SHP77 treated with DMSO at 0.1 percent for 48 hours (cell line): ENCODE data around the gene TNK1.
"Not testable (repeated sequence)": the region's sequence is repeated elsewhere in the genome, so short reads cannot be mapped to it uniquely, and the experiment has no call there.

Experiments used
- DNase-seq: peaks from one replicate; lab custom pipeline; 2025; lab: John Stamatoyannopoulos, UW

The TNK1 gene

DNA sequence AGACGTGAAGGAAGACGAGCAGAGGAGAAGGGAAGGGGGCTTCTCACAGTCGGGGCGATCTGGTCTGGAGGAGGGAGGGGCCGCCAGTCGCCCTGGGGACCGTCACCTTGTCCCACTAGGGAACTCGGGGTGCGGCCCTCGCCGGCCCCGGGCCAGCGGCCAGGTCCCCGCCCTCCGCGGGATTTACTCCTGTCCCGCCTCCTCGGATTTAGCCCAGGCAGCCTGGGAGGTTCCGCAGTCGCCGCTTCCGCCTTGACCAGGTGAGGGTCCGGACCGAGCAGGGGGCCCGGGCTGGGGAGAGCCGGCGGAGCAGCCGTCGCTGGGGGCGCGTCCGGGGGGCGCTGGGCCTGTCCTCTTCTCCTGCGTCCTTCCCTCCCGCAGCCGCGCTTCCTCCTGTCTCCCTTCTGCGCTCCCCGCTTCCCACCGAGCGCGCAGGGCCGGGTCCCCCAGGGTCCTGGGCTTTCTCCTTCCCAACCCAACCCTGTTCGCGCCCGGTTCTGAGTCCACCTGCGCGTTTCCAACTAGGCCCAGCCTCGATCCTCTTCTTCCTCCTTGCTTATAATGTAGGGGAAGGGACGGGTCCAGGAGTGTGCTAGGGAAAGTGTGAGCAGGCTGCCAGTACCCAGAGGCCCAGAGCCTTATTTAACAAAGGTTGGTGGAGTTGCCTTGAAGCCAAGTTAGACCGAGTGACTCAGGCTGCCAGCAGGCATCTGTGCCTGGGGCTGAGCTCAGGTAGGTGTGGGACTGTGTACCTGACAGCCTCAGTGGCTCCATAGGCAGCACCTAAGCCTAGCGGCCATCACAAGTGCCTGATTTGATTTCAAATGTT, at the start of gene TNK1:
Gene TNK1 (plus strand): TSS at position 235 of the 829 bp plus-strand sequence. CDS start 1,838 bp downstream, outside the sequence.
- no peak for DNase-seq

DNA sequence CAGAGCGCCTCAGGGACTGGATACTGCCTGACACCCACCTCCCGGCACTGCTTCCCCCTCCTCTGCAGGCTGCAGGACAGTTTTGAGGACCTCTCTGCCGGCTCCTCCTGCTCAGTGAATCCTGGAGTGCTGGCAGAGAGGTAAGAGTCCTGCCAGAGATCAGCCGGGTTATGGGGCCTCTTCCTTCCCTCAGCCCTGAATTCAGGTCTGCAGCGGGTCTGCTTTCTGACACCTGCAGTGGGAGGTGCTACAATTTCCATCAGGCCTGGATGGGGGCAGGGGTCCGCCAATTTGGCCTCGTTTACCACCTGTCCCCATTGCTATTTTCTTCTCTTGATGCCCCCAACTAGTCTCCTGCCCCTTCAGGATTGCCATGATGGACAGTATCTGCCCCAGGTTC, 48.8 kb upstream of the TNK1 start:
- no peak for DNase-seq

DNA sequence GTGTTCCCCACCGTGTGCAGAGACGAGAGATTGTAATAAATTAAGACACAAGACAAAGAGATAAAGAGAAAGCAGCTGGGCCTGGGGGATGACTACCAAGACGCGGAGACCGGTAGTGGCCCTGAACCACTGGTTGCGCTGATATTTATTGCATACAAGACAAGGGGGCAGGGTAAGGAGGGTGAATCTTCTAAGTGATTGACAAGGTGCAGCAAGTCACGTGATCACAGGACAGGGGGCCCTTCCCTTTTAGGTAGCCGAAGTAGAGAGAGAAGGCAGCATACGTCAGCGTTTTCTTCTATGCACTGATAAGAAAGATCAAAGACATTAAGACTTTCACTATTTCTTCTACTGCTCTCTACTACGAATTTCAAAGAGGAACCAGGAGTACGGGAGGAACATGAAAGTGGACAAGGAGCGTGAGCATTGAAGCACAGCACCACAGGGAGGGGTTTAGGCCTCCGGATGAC, 48.3 kb upstream of the TNK1 start:
- DNase-seq: not testable (repeated sequence)

DNA sequence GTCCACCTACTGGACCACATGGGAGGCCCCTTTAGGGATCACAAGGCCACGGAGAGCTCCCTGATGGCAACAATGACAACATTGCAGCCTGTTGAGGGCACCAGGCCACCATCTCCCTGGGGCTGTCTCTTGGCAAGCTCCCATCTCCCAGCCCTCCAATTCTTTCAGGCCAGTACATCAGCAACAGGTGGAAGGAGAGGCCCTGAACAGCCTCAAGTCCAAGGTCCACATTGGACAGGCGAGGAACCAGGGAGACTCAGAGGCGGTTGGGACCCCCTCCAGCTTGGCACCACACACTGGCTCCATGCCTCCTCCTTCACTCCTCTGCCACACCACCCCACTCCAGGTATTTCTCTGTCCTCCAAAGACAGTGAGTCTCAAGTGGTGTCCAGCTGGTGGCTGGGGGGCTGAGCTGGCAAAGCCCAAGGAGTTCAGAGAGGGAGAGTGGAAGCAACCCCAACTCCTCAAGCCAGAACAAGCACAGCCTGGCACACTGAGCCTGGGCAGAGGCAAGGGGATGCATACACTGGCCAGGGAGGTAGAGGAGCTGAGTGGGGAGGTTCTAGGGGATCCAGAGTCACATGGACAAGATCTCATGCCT, 45.9 kb upstream of the TNK1 start:
- no peak for DNase-seq

DNA sequence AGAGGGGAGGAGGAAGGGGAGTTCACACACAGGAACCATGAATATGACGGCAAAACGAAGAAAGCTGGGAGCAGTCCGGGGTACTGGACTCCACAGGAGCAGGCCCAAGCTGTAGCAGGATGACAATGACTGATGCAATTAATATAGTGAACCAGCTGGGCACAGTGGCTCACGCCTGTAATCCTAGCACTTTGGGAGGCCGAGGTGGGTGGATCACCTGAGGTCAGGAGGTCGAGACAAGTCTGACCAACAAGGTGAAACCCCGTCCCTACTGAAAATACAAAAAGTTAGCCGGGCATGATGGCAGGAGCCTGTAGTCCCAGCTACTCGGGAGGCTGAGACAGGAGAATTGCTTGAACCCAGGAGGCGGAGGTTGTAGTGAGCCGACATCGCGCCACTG, 45.1 kb upstream of the TNK1 start:
- not testable (repeated sequence) for DNase-seq

DNA sequence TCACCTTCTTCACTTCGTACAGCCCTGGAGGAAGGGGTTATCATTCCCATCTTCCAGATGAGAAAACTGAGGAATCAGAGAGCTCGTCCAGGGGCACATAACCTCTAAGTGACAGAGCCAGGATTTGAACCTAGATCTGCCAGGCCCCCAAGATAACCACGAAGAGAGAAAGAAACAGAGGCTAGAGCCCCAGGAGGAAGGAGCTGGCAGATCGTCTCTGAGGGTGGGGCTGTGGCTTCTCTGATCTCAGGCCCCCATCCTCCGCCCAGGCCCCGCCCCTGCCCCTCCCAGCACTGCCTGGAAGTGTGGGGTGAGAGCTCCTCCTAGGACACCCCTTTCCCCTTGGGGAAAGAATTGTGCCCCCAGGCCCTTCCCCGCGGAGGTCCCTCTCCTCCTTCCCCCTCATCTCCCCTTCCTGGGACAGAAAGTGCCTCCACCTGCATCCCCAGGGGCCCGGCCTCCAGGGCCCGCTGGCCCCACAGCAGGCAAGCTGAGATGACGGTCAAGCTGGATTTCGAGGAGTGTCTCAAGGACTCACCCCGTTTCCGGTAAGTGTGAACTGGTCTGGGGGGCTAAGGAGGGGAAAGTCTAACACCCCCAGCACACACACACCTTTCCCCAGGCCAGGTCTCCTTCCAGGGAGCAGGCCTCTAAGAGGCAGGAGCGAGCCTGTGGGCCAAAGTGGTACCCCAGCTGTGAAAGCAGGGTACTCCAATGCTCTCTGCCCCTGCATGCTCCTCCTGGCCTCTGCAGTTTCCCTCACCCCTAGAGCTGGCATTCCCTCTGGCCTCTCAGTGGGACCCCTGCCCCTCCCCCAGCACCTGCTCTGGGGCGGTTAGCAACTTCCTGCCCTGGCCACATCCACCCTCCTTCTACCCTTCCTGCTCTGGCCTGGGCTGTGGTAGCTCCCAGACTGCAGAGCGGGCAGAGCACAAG, 44.4 kb upstream of the TNK1 start, which contains the start of gene ACAP1:
Gene ACAP1 (plus strand): TSS at position 290 of the 936 bp plus-strand sequence. CDS start 206 bp downstream, at position 496.
- no peak for DNase-seq

DNA sequence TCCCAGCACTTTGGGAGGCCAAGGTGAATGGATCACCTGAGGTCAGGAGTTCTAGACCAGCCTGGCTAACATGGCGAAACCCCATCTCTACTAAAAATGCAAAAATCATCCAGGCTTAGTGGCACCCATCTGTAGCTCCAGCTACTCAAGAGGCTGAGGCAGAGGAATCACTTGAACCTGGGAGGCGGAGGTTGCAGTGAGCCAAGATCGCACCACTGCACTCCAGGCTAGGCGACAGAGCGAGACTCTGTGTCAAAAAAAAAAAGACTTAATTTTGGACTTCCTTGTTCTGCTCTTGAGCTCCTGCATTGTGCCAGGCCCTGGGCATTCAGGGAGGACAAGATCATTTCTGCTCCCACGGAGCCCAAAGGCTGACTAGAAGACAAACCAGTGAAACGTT, 43.3 kb upstream of the TNK1 start:
- not testable (repeated sequence) for DNase-seq

DNA sequence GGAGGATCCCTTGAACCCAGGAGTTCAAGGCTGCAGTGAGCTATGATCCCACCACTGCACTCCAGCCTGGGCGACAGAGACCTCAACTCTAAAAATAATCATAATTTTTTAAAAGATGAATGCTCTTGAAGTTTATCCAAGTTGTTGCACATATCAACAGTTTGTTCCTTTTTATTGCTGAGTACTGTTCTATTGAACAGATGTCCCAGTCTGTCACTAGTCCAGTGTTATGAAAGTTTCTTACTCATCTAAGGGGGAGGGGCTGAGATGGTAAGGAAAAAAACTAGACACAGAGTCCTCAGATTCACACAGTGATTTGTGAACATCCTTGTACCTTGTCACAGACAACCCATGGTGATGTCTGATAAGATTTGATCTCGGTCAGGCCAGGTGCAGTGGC, 40.7 kb upstream of the TNK1 start:
- no peak for DNase-seq

DNA sequence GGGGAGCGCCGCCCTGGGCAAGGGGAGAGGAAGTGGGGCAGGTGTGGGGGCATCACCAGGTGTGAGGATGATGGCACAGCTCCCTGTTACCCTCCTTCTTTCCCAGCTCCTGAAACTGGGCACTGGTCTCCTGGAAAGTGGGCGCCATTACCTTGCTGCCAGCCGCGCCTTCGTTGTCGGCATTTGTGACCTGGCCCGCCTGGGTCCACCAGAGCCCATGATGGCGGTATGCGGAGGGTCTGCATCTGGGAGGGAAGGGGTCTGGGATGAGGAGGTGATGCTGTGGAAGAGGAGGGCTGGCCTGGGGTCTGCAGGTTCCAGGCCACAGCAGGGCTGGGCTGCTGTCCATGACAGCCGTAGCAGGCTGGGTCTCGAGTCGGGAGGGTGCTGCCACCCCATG, 39.0 kb upstream of the TNK1 start:
- no peak for DNase-seq

DNA sequence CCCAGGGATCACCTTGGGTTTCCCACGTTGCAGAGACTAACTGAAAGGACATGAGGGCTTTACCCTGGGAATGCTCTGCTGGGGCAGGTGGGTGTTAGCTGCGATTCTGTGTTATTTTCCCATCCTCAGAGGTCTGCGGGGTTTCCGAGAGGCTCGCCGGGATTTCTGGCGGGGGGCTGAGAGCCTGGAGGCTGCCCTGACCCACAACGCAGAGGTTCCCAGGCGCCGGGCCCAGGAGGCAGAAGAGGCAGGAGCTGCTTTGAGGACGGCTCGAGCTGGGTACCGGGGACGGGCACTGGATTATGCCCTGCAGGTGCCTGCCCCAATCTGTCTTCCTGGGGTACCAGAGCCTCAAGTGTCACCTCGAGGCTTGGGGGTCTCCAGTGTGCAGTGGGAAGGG, 37.6 kb upstream of the TNK1 start:
- DNase-seq: no peak

DNA sequence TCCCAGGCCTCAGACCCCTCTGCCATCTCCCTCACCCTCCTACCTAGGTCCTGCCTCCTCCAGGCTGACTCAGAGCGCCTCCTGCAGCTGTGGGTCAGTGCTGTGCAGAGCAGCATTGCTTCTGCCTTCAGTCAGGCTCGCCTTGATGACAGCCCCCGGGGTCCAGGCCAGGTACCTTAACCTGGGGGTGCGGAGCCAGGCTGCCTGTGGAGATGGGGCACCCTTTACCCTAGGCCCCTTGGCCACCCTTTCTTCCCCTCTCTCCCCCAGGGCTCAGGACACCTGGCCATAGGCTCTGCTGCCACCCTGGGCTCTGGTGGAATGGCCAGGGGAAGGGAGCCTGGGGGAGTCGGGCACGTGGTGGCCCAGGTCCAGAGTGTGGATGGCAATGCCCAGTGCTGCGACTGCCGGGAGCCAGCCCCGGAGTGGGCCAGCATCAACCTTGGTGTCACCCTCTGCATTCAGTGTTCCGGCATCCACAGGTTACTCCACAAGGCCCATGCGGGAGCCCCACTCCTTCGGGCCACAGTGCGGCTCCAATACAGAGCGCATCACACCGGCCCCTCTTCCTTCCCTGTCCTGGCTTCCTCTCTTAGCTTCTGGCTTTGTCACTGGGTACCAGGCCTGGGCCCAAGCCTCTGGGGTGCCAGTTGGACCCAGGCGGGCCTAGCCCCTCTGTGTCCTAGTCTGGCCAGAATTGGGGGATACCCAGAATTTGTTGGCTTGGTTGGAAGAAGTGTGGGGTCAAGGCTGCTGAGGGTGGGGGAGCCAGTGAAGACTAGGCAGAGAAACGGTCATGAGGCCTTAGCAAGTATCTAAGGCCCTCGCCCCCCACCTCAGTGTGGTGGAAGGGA, 33.9 kb upstream of the TNK1 start:
- no peak for DNase-seq

DNA sequence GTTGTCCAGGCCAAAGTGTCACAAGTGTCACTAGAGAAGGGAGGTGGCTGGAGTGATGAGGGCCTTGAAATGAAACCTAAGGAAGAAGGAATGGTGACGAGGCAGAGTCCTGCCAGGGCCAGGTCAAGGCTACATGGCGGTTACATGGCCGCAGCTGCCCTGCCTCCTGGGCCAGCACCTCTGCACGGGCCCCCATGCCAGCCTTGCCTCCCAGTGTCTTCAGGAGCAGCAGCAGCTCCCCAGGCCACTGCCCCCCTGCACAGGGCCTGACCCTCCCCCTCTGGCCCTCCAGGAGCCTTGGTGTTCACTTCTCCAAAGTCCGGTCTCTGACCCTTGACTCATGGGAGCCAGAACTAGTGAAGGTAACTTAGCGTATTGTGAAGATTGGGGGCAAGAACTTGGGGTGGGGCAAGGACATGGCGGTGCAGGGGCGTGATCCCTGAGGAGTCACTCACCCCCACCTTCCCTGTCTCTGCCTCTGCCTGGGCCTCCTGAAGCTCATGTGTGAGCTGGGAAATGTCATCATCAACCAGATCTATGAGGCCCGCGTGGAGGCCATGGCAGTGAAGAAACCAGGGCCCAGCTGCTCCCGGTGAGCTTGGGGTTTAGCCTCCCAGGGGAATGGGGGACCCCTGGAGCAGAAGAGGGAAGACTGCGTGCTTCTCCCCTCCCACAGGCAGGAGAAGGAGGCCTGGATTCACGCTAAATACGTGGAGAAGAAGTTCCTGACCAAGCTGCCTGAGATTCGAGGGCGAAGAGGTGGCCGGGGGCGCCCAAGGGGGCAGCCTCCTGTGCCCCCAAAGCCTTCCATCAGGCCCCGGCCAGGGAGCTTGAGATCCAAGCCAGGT, 33.0 kb upstream of the TNK1 start:
- no peak for DNase-seq

DNA sequence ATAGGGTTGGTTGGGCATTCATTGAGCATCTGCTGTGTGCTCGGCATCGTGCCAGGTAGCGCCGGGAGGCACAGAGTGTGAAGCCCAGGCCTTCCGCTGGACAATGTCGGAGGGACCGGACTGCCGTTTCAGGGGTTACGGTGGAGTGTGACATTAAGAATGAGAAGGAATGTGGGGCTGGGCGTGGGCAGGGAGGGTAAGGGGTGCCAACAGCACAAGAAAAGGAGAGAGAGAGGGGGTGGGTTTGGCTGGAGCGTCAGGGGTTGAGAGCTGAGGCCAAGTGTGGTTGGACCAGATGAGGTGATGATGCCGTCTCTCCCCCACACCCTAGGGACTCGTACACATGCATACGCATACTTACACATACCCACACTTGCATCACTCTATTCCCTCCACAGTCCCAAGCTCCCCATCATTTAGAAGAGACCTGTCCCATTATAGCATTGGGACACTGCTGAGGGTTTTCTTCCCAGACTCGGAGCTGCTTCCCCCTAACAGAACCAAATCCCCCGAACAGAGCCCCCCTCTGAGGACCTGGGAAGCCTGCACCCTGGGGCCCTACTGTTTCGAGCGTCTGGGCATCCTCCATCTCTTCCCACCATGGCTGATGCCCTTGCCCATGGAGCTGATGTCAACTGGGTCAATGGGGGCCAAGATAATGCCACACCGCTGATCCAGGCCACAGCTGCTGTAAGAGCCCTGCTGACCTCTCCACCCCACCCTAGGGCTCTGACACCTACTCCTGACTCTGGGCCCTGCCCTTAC, 32.2 kb upstream of the TNK1 start:
- no peak for DNase-seq

DNA sequence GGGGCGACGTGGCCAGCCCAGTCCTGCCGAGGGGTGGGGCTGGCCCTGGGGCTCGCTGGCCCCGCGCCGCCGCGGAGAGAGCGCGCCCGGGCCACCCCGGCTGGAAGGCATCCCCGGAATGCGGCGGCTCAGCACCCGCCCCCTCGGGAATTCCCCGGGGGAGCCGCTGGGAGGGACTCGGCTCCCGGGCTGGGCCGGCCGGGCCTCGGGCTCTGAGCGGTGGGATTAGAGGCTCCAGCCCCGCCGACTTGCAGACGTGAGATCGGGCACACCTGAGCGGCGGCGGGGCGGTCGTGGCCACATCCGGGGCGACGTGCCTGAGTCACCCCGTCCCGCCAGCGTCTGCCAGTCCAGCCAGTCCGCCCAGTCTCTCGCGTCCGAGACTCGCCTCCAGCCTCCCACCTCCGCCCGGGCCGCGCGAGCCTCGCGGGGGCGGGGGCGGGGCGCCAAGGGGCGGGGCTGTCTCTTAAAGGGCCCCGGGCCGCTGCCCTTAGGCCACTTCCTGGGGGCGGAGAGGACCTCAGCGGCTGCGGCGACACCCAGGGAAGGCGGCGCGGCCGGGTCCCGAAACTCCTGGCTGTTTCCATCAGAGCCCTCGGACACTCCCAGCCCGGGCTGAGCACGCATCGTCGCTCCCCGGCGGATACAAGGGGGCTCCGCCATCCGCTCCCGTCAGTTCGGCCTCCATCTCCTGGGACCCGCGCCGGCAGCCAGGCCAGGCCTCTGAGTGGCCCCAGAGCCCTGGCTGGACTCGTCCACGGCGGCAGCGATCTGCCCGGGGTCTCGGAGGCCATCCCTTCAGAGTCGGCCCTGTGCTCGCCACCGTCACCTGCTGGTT, 29.0 kb upstream of the TNK1 start, which contains the start of gene KCTD11:
Gene KCTD11 (plus strand): TSS at position 498 of the 838 bp plus-strand sequence.
- peak; percentile 50 for DNase-seq

DNA sequence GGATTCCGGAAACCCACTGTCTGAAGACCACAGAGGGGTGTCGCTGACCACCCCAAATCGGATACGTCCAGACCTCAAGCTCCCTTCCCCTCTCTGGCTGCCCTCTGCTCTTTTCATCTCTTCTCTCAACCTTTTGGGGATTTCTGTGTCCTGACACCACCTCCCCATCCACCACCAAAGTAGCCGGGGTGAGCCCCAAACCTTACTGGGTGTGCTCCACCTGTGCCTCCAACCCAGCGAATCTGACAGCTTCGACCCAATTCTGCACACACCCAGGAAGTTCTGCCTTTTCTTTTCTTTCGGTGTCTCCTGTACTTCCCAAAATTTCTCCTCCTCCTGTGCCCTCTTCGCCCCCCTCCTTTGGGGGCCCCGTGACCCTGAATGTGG, 28.4 kb upstream of the TNK1 start:
- DNase-seq: no peak

DNA sequence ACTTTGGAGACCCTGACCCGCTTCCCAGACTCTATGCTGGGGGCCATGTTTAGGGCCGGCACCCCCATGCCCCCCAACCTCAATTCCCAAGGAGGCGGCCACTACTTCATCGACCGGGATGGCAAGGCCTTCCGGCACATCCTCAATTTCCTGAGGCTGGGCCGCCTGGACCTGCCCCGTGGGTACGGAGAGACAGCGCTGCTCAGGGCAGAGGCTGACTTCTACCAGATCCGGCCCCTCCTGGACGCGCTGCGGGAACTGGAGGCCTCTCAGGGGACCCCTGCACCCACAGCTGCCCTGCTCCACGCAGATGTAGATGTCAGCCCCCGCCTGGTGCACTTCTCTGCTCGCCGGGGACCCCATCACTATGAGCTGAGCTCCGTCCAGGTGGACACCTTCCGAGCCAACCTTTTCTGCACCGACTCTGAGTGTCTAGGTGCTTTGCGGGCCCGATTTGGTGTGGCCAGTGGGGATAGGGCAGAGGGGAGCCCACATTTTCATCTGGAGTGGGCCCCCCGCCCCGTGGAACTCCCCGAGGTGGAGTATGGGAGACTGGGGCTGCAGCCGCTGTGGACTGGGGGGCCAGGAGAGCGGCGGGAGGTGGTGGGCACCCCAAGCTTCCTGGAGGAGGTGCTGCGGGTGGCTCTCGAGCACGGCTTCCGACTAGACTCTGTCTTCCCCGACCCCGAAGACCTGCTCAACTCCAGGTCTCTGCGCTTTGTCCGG, 27.8 kb upstream of the TNK1 start:
- DNase-seq: no peak

DNA sequence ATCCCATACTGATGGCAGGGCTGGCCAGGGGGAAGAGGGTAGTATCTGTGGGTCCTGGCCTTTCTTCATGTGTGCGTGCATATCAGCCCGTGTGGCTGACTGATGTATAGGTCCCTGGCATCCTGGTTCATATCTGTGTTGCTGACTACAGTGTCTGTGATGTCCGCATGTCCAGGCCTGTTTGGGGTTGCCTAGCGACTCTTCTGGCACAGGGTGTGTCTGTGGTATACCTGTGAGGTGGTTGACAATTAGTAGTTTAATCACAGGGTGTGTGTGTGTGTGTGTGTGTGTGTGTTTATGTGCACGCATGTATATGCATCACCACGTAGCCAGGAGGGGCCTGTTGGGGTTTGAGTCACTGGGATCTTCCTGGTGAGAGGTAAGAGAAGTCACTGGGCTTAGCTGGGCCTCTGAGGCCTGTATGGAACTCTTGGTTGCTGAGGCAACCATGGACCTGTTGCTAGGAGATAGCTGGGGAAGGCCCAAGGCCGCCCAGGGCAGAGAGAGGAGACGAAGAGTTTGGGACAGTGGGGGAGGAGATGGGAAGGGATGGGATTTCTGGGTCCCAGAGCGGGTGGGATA, 26.5 kb upstream of the TNK1 start:
- no peak for DNase-seq

DNA sequence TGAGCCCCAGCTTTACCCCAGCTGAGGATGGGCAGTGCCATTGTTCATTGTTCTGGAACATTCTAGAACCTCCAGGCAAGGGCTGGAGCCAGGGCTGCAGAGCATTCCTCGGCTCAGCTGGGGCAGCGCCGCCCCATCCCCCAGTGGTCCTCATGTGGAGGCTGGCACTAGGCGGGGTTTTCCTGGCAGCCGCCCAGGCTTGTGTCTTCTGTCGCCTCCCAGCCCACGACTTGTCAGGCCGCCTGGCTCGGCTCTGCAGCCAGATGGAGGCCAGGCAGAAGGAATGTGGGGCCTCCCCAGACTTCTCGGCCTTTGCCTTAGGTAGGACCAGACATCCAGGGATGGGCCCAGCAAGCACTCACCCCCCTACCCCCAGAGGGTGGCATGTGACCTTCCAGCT, 25.8 kb upstream of the TNK1 start, which contains the start of gene TMEM95:
Gene TMEM95 (plus strand): TSS at position 104 of the 400 bp plus-strand sequence. CDS start 49 bp downstream, at position 153.
- DNase-seq: peak; percentile 53
